Gastrocnemius medialis (tissue), 4 donors: ENCODE results near the gene BCL10. TPM values are rescaled to one million over a fixed set of nuclear protein-coding genes. Genes with fewer than 3 reads are reported as not detected.

ENCODE experiments used
- ATAC-seq, 2 donors: fragments of 150-250 bp; one replicate each; pipeline ENCODE4 v1.9.1; 2016
- DNase-seq, 2 donors: peaks; one replicate each; pipeline ENCODE4 v3.0.0-alpha.2; 2019
- H3K27ac ChIP-seq, 4 donors: fragments of 200-600 bp; sonication (generic); 1 replicate in 1 of 4; 2 replicates in 3 of 4; pipeline ENCODE4 v1.5.1; 2016 to 2018; ENCODE audit warnings: mild to moderate bottlenecking in 2 of 4, moderate library complexity in 1 of 4
- H3K27me3 ChIP-seq, 3 donors: fragments of 200-600 bp; sonication (generic) in 2 of 3; 1 replicate in 1 of 3; 2 replicates in 2 of 3; pipeline versions ENCODE4 v1.5.1 to v1.6.0; 2016 to 2019; ENCODE audit warnings: mild to moderate bottlenecking in 1 of 3, moderate library complexity in 1 of 3
- H3K36me3 ChIP-seq, 2 donors: fragments of 200-600 bp; sonication (generic) in 1 of 2; one replicate each; pipeline ENCODE4 v1.5.1; 2017 to 2018
- H3K4me1 ChIP-seq, 2 donors: fragments of 200-600 bp; sonication (generic) in 1 of 2; one replicate each; pipeline ENCODE4 v1.5.1; 2016 to 2017; ENCODE audit warnings: mild to moderate bottlenecking in 2 of 2
- H3K4me3 ChIP-seq, 4 donors: fragments of 200-600 bp; sonication (generic) in 3 of 4; 1 replicate in 1 of 4; 2 replicates in 3 of 4; pipeline ENCODE4 v1.5.1; 2016 to 2019; ENCODE audit warnings: mild to moderate bottlenecking in 2 of 4
- H3K9me3 ChIP-seq, 3 donors: fragments of 200-600 bp; sonication (generic) in 2 of 3; 1 replicate in 1 of 3; 2 replicates in 2 of 3; pipeline ENCODE4 v1.5.1; 2016 to 2019
- POLR2A ChIP-seq, 2 donors: fragments of 450-650 bp; IDR thresholded peaks; one replicate each; pipeline ENCODE4 v1.6.1; 2017; ENCODE audit warnings: antibody characterized with exemption in 2 of 2, mild to moderate bottlenecking in 2 of 2, moderate library complexity in 2 of 2
- in situ Hi-C, 4 donors: fragments of 200-750 bp; cut with MboI; loops; one replicate each; pipeline versions ENCODE4 v1.15.0 to v1.8.0; 2017; ENCODE audit warnings: low sequenced_read_pairs in 4 of 4
- intact Hi-C: fragments of 100-400 bp; cut with DNase I; formaldehyde crosslinking; loops from one replicate; pipeline ENCODE4 v1.15.1; 2023; ENCODE audit warnings: low total_unique reads
- total RNA-seq, 4 donors: library from RNA; depleted of rRNA; stranded (reverse); fragments of >200 nt; gene quantifications; one replicate each; pipeline versions ENCODE4 v1.1.0 to v1.2.3, GENCODE V29; 2016
- TF ChIP-seq, protein P1 (sequence below), 5 experiments: fragments of 450-650 bp in 3 of 5; fragments of 200-600 bp in 2 of 5; sonication (generic) in 2 of 5; IDR thresholded peaks in 4 of 5; conservative IDR thresholded peaks in 1 of 5; 1 replicate in 4 of 5; 2 replicates in 1 of 5; pipeline ENCODE4 v1.5.1; 2016 to 2019; ENCODE audit warnings: antibody characterized with exemption in 5 of 5, mild to moderate bottlenecking in 3 of 5, moderate library complexity in 3 of 5

The BCL10 gene
- total RNA-seq, 4 donors from 2014 or later = 4.3 to 6.4 (median 5.4) TPM

DNA sequence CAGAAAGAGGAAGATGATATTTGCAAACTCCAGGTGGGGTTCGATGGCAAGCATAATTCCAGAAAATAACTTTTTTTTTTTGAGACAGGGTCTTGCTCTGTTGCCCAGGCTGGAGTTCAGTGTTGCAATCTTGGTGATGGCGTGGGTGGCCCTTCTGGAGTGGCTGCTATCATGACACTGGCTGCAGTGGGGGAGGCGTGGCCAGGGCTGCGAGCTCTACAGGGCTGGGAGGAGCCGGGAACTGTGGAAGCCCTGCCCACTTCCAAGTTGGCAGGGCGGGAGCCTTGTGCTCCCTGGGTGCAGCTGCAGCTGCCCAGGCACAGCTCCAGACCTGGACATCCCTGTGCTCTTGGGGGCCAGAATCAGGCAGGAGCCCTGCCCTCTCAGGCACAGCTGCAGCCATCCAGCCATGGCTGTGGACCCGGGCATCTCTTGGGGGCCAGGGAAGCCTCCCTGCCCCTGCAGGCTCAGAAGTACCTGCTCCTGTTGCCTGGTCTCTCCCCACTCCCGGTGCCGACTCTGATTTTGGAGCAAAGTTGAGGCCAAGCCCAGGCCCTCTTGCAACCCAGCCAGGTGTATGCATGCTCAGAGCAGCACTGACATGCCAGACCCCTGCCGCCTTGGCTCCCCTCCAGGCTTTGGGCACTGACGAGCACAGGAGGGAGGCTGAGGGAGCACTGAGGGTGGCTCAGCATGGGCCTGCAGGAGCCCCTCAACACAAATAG lies 7.2 kb upstream of the BCL10 start:
- in situ Hi-C loops (no loop called here), intact Hi-C loops (no loop called here)
- TF ChIP-seq, protein P1, sequence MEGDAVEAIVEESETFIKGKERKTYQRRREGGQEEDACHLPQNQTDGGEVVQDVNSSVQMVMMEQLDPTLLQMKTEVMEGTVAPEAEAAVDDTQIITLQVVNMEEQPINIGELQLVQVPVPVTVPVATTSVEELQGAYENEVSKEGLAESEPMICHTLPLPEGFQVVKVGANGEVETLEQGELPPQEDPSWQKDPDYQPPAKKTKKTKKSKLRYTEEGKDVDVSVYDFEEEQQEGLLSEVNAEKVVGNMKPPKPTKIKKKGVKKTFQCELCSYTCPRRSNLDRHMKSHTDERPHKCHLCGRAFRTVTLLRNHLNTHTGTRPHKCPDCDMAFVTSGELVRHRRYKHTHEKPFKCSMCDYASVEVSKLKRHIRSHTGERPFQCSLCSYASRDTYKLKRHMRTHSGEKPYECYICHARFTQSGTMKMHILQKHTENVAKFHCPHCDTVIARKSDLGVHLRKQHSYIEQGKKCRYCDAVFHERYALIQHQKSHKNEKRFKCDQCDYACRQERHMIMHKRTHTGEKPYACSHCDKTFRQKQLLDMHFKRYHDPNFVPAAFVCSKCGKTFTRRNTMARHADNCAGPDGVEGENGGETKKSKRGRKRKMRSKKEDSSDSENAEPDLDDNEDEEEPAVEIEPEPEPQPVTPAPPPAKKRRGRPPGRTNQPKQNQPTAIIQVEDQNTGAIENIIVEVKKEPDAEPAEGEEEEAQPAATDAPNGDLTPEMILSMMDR (IDR thresholded peaks at IDR 0.05 in 4 of 5, conservative IDR thresholded peaks at IDR 0.05 in 1 of 5) = no peak
- TF ChIP-seq POLR2A (IDR thresholded peaks at IDR 0.05) = no peak
- Histone ChIP-seq H3K27ac (no peak overlapping the region), H3K4me3 (no peak overlapping the region), H3K9me3 (no peaks in the 10 kb centered on the region), H3K27me3 (no peaks in the 10 kb centered on the region), H3K36me3 (no peaks in the 10 kb centered on the region), H3K4me1 (peaks cover 0 to 5% of the 10 kb centered on the region in 2 donors)
- ATAC-seq = peak in 1 of 2 donors; percentile 28
- DNase-seq = peak in 1 of 2 donors; percentile 28

DNA sequence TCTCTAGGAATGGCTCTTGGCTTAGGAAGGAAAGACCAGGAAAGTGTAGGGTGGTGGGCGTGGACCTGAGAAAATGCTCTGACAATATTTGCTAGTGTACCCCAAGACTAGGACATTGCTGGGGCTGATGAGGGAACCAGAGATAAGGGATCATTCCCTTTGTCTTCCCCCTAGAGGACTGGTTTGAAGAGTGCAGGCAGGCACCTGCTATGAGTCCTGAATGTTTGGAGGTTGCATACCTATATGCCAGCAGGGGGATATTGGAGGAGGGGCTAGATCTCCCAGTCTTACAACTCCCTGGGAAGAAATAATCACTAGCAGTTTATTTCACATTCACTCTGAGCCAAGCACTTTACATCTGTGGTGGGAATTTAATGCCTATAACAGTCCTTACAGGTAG lies 6.0 kb upstream of the BCL10 start:
- intact Hi-C loops = no loop called here
- H3K4me1 ChIP-seq = peaks cover 0 to 8% of the 10 kb centered on the region in 2 donors
- no peaks in the 10 kb centered on the region for H3K9me3 ChIP-seq
- ATAC-seq (no peak), DNase-seq (no peak)
- H3K27me3 ChIP-seq = no peaks in the 10 kb centered on the region
- TF ChIP-seq POLR2A (IDR thresholded peaks at IDR 0.05) = no peak
- TF ChIP-seq, protein P1 (IDR thresholded peaks at IDR 0.05 in 4 of 5, conservative IDR thresholded peaks at IDR 0.05 in 1 of 5) = no peak
- no peak overlapping the region for H3K4me3 ChIP-seq
- H3K36me3 ChIP-seq = no peaks in the 10 kb centered on the region
- no peak overlapping the region for H3K27ac ChIP-seq
- in situ Hi-C loops = no loop called here

DNA sequence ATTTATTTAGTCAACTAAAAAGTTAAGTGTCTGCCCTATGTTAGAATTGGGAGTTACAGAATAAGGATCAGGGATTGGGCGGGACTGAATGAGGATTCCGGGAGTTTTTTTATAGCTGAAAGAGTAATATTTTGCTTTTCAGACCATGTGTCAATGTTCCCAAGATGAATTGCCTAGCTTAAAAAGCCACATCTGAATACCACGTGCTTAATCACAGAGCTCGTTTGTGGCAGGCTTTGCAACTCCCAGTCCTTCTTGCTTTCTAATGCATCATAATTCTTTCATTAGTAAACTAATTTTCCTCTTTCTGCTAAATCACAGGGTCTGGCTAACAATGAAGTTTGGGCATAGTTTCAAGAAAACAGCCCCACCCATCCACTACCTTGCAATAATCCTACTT lies 4.2 kb upstream of the BCL10 start:
- in situ Hi-C loops = no loop called here
- H3K9me3 ChIP-seq = no peaks in the 10 kb centered on the region
- no peak for DNase-seq
- TF ChIP-seq, protein P1 (IDR thresholded peaks at IDR 0.05 in 4 of 5, conservative IDR thresholded peaks at IDR 0.05 in 1 of 5) = no peak
- TF ChIP-seq POLR2A (IDR thresholded peaks at IDR 0.05) = no peak
- ATAC-seq = no peak
- H3K36me3 ChIP-seq = no peaks in the 10 kb centered on the region
- H3K4me3 ChIP-seq = no peak overlapping the region
- H3K27me3 ChIP-seq = no peaks in the 10 kb centered on the region
- no peak overlapping the region for H3K27ac ChIP-seq
- peaks cover 2 to 9% of the 10 kb centered on the region in 2 donors for H3K4me1 ChIP-seq
- intact Hi-C loops = no loop called here

DNA sequence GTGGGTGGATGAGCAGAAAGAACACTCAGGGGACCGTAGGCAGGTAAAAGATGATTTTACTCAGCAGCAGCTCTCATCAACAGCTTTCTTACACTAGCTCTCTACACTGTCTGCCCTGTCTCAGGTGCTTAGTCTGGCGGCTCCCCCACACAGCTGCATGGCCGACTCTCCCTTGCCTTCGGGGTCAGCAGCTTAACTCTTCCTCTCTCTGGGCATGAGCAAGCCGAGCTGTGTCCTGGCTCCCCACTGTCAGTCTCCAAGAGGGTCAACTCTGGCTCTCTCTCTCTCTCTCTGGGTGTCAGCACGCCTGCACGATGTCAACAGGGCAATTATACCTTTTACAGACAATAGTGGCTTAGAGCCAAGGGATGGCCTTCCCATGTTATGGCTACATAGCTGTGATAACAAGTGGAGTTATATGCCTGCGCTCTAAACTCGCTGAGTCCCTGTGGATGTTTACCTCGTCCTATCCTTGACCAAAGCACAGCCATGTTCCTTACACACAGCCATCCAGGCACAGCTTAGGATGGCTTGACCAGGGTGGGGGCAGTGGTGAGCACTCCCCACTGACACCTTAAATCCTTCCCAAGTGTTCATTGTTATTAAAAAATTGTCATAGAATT lies 3.1 kb upstream of the BCL10 start:
- intact Hi-C loops = loop anchor here (5.0 kb wide), 1 partner anchor 77 kb away; the partner anchor contains the start of gene SYDE2
- no peak overlapping the region for H3K4me3 ChIP-seq
- peak overlapping the region; percentile 30 to 58 (median 58) for H3K27ac ChIP-seq
- H3K9me3 ChIP-seq = no peaks in the 10 kb centered on the region
- H3K4me1 ChIP-seq = peaks cover 11 to 20% of the 10 kb centered on the region in 2 donors
- H3K27me3 ChIP-seq = no peaks in the 10 kb centered on the region
- in situ Hi-C loops = no loop called here
- no peak for ATAC-seq
- H3K36me3 ChIP-seq = no peaks in the 10 kb centered on the region
- no peak for DNase-seq
- TF ChIP-seq, protein P1 (IDR thresholded peaks at IDR 0.05 in 4 of 5, conservative IDR thresholded peaks at IDR 0.05 in 1 of 5) = no peak
- TF ChIP-seq POLR2A (IDR thresholded peaks at IDR 0.05) = no peak
